IMR-90 (cell line): ENCODE results near the gene DIPK1B. TPM values are rescaled to one million over a fixed set of nuclear protein-coding genes. Genes with fewer than 3 reads are reported as not detected.

Experiments used
- ATAC-seq: fragments of 200-7000 bp; cut with Tn5 transposase; 2 replicates; pipeline ENCODE4 v1.9.1; 2020; ENCODE audit warnings: low read depth, mild to moderate bottlenecking, moderate library complexity
- BruUV-seq: library from RNA; stranded (reverse); fragments of 400-500 nt; replicated peaks from 2 replicates; lab custom pipeline; 2021; lab: Mats Ljungman, UMichigan
- CTCF ChIA-PET: fragments of 300-600 bp; formaldehyde crosslinking; extraction: SDS; loops from one replicate; lab custom pipeline; 2021; ENCODE audit warnings: antibody characterized with exemption; lab: Yijun Ruan, JAX
- POLR2A ChIA-PET: fragments of 300-600 bp; sonication (Branson Sonifier 250); formaldehyde crosslinking; loops from one replicate; lab custom pipeline; 2022; ENCODE audit warnings: antibody characterized with exemption; ENCODE audit not compliant: unreplicated experiment; lab: Charles Lee
- DNase-seq: peaks from one replicate; pipeline ENCODE4 v3.0.0; 2013
- H2AFZ ChIP-seq: replicated peaks from 2 replicates; pipeline ENCODE3; 2013; ENCODE audit warnings: low read length, mild to moderate bottlenecking; ENCODE audit not compliant: poor library complexity
- H2AK5ac ChIP-seq: 2 replicates; pipeline ENCODE4 v1.6.1; 2013; ENCODE audit warnings: low read depth, low read length, inconsistent platforms
- H2AK9ac ChIP-seq: replicated peaks from 2 replicates; pipeline ENCODE3; 2013; ENCODE audit warnings: mild to moderate bottlenecking, low read depth, low read length, moderate library complexity; ENCODE audit not compliant: poor library complexity
- H2BK120ac ChIP-seq: 2 replicates; pipeline ENCODE4 v1.6.1; 2013; ENCODE audit warnings: low read depth, low read length, inconsistent platforms
- H2BK15ac ChIP-seq: 3 replicates; pipeline ENCODE4 v1.6.1; 2013; ENCODE audit warnings: low read depth, low read length, inconsistent platforms
- H2BK20ac ChIP-seq: 2 replicates; pipeline ENCODE4 v1.6.1; 2013; ENCODE audit warnings: low read depth, mild to moderate bottlenecking, inconsistent platforms, low read length, moderate library complexity
- H2BK5ac ChIP-seq: 2 replicates; pipeline ENCODE4 v1.6.1; 2013; ENCODE audit warnings: mild to moderate bottlenecking, low read depth, low read length, inconsistent platforms; ENCODE audit not compliant: poor library complexity, severe bottlenecking
- H3K14ac ChIP-seq: replicated peaks from 2 replicates; pipeline ENCODE4 v1.6.1; 2013; ENCODE audit warnings: low read depth, low read length, inconsistent platforms
- H3K18ac ChIP-seq: 2 replicates; pipeline ENCODE4 v1.6.1; 2013; ENCODE audit warnings: low read depth, low read length, control low read depth
- H3K23ac ChIP-seq: 2 replicates; pipeline ENCODE4 v1.6.1; 2013; ENCODE audit warnings: low read depth, low read length, inconsistent platforms
- H3K27ac ChIP-seq: 2 replicates; pipeline ENCODE4 v1.5.1; 2013; ENCODE audit warnings: mild to moderate bottlenecking, control low read depth, low read length; ENCODE audit not compliant: insufficient read depth
- H3K27me3 ChIP-seq: 2 replicates; pipeline ENCODE4 v1.6.1; 2013; ENCODE audit warnings: low read length; ENCODE audit not compliant: control insufficient read depth, insufficient read depth
- H3K36me3 ChIP-seq: 2 replicates; pipeline ENCODE4 v1.6.1; 2013; ENCODE audit warnings: low read length, mixed read lengths; ENCODE audit not compliant: control insufficient read depth, insufficient read depth
- H3K4ac ChIP-seq: 2 replicates; pipeline ENCODE4 v1.6.1; 2013; ENCODE audit warnings: low read depth, low read length, inconsistent platforms
- H3K4me1 ChIP-seq: 2 replicates; pipeline ENCODE4 v1.6.1; 2013; ENCODE audit warnings: low read length, mixed read lengths; ENCODE audit not compliant: control insufficient read depth, insufficient read depth
- H3K4me2 ChIP-seq: 2 replicates; pipeline ENCODE4 v1.6.1; 2013; ENCODE audit warnings: low read depth, mild to moderate bottlenecking, control low read depth, low read length, moderate library complexity
- H3K4me3 ChIP-seq: 2 replicates; pipeline ENCODE4 v1.5.1; 2013; ENCODE audit warnings: low read depth, mild to moderate bottlenecking, control low read depth, low read length, moderate library complexity; ENCODE audit not compliant: insufficient read depth
- H3K56ac ChIP-seq: 2 replicates; pipeline ENCODE4 v1.6.1; 2013; ENCODE audit warnings: low read length, inconsistent platforms; ENCODE audit not compliant: insufficient read depth; ENCODE audit errors: extremely low read depth
- H3K79me1 ChIP-seq, 2 experiments: 2 replicates each; pipeline ENCODE4 v1.6.1; 2013; ENCODE audit warnings: low read length in 2 of 2, inconsistent platforms in 1 of 2, low read depth in 1 of 2
- H3K9ac ChIP-seq: 2 replicates; pipeline ENCODE4 v1.6.1; 2013; ENCODE audit warnings: low read depth, low read length, control low read depth
- H3K9me1 ChIP-seq: 2 replicates; pipeline ENCODE4 v1.6.1; 2013; ENCODE audit warnings: low read length, inconsistent platforms; ENCODE audit not compliant: insufficient read depth
- H3K9me3 ChIP-seq: 2 replicates; pipeline ENCODE4 v1.6.1; 2013; ENCODE audit warnings: low read length; ENCODE audit not compliant: control insufficient read depth, insufficient read depth
- H4K20me1 ChIP-seq: 2 replicates; pipeline ENCODE4 v1.6.1; 2013; ENCODE audit warnings: low read length, inconsistent platforms; ENCODE audit not compliant: insufficient read depth
- H4K5ac ChIP-seq: 2 replicates; pipeline ENCODE4 v1.6.1; 2013; ENCODE audit warnings: mild to moderate bottlenecking, low read depth, low read length, control low read depth
- H4K8ac ChIP-seq, 2 experiments: 2 replicates each; pipeline ENCODE4 v1.6.1; 2013; ENCODE audit warnings: low read depth in 2 of 2, low read length in 2 of 2, control low read depth in 1 of 2, inconsistent platforms in 1 of 2
- H4K91ac ChIP-seq: 2 replicates; pipeline ENCODE4 v1.6.1; 2013; ENCODE audit warnings: low read depth, low read length, inconsistent platforms; ENCODE audit not compliant: insufficient read depth
- MAZ ChIP-seq: IDR thresholded peaks from 2 replicates; pipeline ENCODE4 v1.6.1; 2012; ENCODE audit warnings: low read depth, mild to moderate bottlenecking, low read length, improper control_type of control experiment, moderate library complexity, borderline replicate concordance
- WGBS, 2 experiments: methylation state at CpG; one replicate each; pipeline versions ENCODE4 v1.1.5 to v1.1.7; 2013; ENCODE audit warnings: missing lambda C conversion rate in 2 of 2; ENCODE audit not compliant: insufficient read length in 1 of 2; ENCODE audit errors: extremely low coverage in 2 of 2; 5-methylcytosine and 5-hydroxymethylcytosine counted together
- dilution Hi-C: fragments of 300-500 bp; cut with HindIII; formaldehyde crosslinking; loops from one replicate; pipeline ENCODE4 v1.14.3; 2018; ENCODE audit warnings: low sequenced_read_pairs; ENCODE audit not compliant: unreplicated experiment
- in situ Hi-C: fragments of 300-500 bp; cut with MboI; formaldehyde crosslinking; loops from 3 replicates; pipeline ENCODE4 v1.14.3; 2019; ENCODE audit warnings: low sequenced_read_pairs, inconsistent platforms, mixed read lengths
- intact Hi-C: fragments of 100-400 bp; cut with micrococcal nuclease; formaldehyde crosslinking; loops from 2 replicates; pipeline ENCODE4 v1.10.0; 2022
- microRNA-seq, 2 experiments: library from miRNA; stranded (forward) in 1 of 2; unstranded in 1 of 2; fragments of 10-50 nt in 1 of 2; fragments of <30 nt in 1 of 2; gene quantifications in 1 of 2; microRNA quantifications in 1 of 2; one replicate each; pipeline versions ENCODE3 to v1.1.0; 2013 to 2020; ENCODE audit not compliant: insufficient read depth in 1 of 2, insufficient read length in 1 of 2, unreplicated experiment in 1 of 2
- polyA plus RNA-seq, 3 experiments: library from polyadenylated mRNA; depleted of rRNA; stranded (reverse); fragments of >200 nt; gene quantifications; 2 replicates each; pipeline ENCODE4 v1.2.3, GENCODE V29; 2012; ENCODE audit warnings: low replicate concordance in 1 of 3
- small RNA-seq, 5 experiments: library from RNA; depleted of rRNA; stranded (forward); fragments of <200 nt; gene quantifications; one replicate each; pipeline ENCODE3, GENCODE V24; 2012
- total RNA-seq: library from RNA; depleted of rRNA; stranded (reverse); fragments of >200 nt; gene quantifications from 2 replicates; pipeline ENCODE4 v1.2.3, GENCODE V29; 2012; rRNA removed
- TF ChIP-seq, protein P1 (sequence below): fragments of 150-350 bp; IDR thresholded peaks from 2 replicates; pipeline ENCODE4 v1.6.1; 2017; ENCODE audit warnings: mild to moderate bottlenecking, antibody characterized with exemption, low read length, low read depth

DIPK1B gene
- total and polyA plus RNA-seq, 2 of the 4 experiments (the other 2 are of a cell fraction), result 3.4 to 7.1 TPM

- H3K18ac ChIP-seq, result no peak overlapping the region
- no peak overlapping the region for H3K27ac ChIP-seq
- CTCF ChIA-PET, result no interaction called here
- H4K20me1 ChIP-seq, result no peaks in the 10 kb centered on the region
- peaks cover 20% of the 10 kb centered on the region for H3K27me3 ChIP-seq
- H2AFZ ChIP-seq, result peak overlapping the region; percentile 79
- ATAC-seq, result peak; percentile 74
- no peak for DNase-seq
- in situ Hi-C loops, result no loop called here
- 0 out of 4 replicates have a peak overlapping the region, but pooled peaks of 1 of the 2 experiments have one; percentile 35 for H4K8ac ChIP-seq
- H2BK5ac ChIP-seq, result no peak overlapping the region
- H3K4ac ChIP-seq, result no peak overlapping the region
- WGBS, 2 experiments, result 14% methylated on average over 1 of the region's 7 CpGs; no CpG with 5 or more reads in 1 of the 2 experiments
- no peak overlapping the region for H3K23ac ChIP-seq
- no peaks in the 10 kb centered on the region for H3K4me1 ChIP-seq
- no peak overlapping the region for H3K4me3 ChIP-seq
- no peak overlapping the region for H3K4me2 ChIP-seq
- dilution Hi-C loops, result no loop called here
- no peak overlapping the region for H3K14ac ChIP-seq
- intact Hi-C loops, result no loop called here
- H3K79me1 ChIP-seq, result no peaks in the 10 kb centered on the region
- no peak overlapping the region for H2BK120ac ChIP-seq
- POLR2A ChIA-PET, result no interaction called here
- H2BK20ac ChIP-seq, result no peak overlapping the region
- BruUV-seq, result no TSS peak
- H2AK9ac ChIP-seq, result peak overlapping the region; percentile 70
- peaks cover 9% of the 10 kb centered on the region for H3K9me3 ChIP-seq
- H4K91ac ChIP-seq, result no peak overlapping the region
- no peak overlapping the region for H3K56ac ChIP-seq
- H2BK15ac ChIP-seq, result no peak overlapping the region
- H2AK5ac ChIP-seq, result no peak overlapping the region
- no peak overlapping the region for H3K9ac ChIP-seq
- peak overlapping the region; percentile 59; the same call in 1 of the 2 replicates for H4K5ac ChIP-seq
- no peaks in the 10 kb centered on the region for H3K9me1 ChIP-seq
- no peak for TF ChIP-seq MAZ
- TF ChIP-seq, protein P1, sequence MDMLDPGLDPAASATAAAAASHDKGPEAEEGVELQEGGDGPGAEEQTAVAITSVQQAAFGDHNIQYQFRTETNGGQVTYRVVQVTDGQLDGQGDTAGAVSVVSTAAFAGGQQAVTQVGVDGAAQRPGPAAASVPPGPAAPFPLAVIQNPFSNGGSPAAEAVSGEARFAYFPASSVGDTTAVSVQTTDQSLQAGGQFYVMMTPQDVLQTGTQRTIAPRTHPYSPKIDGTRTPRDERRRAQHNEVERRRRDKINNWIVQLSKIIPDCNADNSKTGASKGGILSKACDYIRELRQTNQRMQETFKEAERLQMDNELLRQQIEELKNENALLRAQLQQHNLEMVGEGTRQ, result peak; percentile 90
- H3K36me3 ChIP-seq, result no peaks in the 10 kb centered on the region
These were observed 61.1 kb downstream of the DIPK1B start for GRCh38 chr9:136773386-136774044.

Small RNA genes within 50 kb of the gene (microRNA-seq; reads per million reads assigned to microRNA genes)
- gene MIR126 (273 to 833 reads per million in 2 experiments), gene MIR6722 (0 reads per million in 2 experiments)

Small RNA genes within 50 kb of the gene (small RNA-seq; reads per million reads assigned to genes)
- 2.9 to 2,298 (median 306) reads per million in 5 experiments for gene MIR126
- 0 reads per million in 5 experiments for gene MIR6722

Other genes starting within 250 kb of the DIPK1B start
- gene SEC16A, start 229.5 kb upstream of the DIPK1B start, total RNA-seq, result 12.2 and 12.8 TPM in 2 replicates
- 42.2 and 48.1 TPM in 2 replicates for gene SEC16A, start 229.5 kb upstream of the DIPK1B start, polyA plus RNA-seq (2012; rRNA removed)
- 1.8 and 2.5 TPM in 2 replicates for gene NOTCH1, start 166.5 kb upstream of the DIPK1B start, total RNA-seq
- gene NOTCH1, start 166.5 kb upstream of the DIPK1B start, polyA plus RNA-seq (2012; rRNA removed), result 6.0 and 6.9 TPM in 2 replicates
- gene EGFL7, start 49.7 kb upstream of the DIPK1B start, total RNA-seq, result 1.4 and 2.2 TPM in 2 replicates
- gene EGFL7, start 49.7 kb upstream of the DIPK1B start, polyA plus RNA-seq (2012; rRNA removed), result 10.4 and 16.4 TPM in 2 replicates
- gene AGPAT2, start 25.1 kb upstream of the DIPK1B start, total RNA-seq, result 16.1 and 18.9 TPM in 2 replicates
- 37.2 and 39.5 TPM in 2 replicates for gene AGPAT2, start 25.1 kb upstream of the DIPK1B start, polyA plus RNA-seq (2012; rRNA removed)
- not detected in 2 replicates for gene LCN10, start 30.4 kb downstream of the DIPK1B start, total RNA-seq
- not detected in 2 replicates for gene LCN10, start 30.4 kb downstream of the DIPK1B start, polyA plus RNA-seq (2012; rRNA removed)
- not detected in 2 replicates for gene LCN6, start 36.0 kb downstream of the DIPK1B start, total RNA-seq
- not detected in 2 replicates for gene LCN6, start 36.0 kb downstream of the DIPK1B start, polyA plus RNA-seq (2012; rRNA removed)
- not detected in 2 replicates for gene LCN8, start 45.7 kb downstream of the DIPK1B start, total RNA-seq
- not detected in 2 replicates for gene LCN8, start 45.7 kb downstream of the DIPK1B start, polyA plus RNA-seq (2012; rRNA removed)
- not detected in 2 replicates for gene LCN15, start 51.9 kb downstream of the DIPK1B start, total RNA-seq
- not detected in 2 replicates for gene LCN15, start 51.9 kb downstream of the DIPK1B start, polyA plus RNA-seq (2012; rRNA removed)
- 37.2 and 39.1 TPM in 2 replicates for gene TMEM141, start 78.8 kb downstream of the DIPK1B start, total RNA-seq
- 72.6 and 77.8 TPM in 2 replicates for gene TMEM141, start 78.8 kb downstream of the DIPK1B start, polyA plus RNA-seq (2012; rRNA removed)
- gene CCDC183, start 83.8 kb downstream of the DIPK1B start, total RNA-seq, result under 0.01 TPM in 1 of 2 replicates, not detected in the other
- 0.29 and 0.44 TPM in 2 replicates for gene CCDC183, start 83.8 kb downstream of the DIPK1B start, polyA plus RNA-seq (2012; rRNA removed)
- 43.9 and 47.5 TPM in 2 replicates for gene RABL6, start 95.4 kb downstream of the DIPK1B start, total RNA-seq
- 37.1 and 40.4 TPM in 2 replicates for gene RABL6, start 95.4 kb downstream of the DIPK1B start, polyA plus RNA-seq (2012; rRNA removed)
- 0.18 and 0.28 TPM in 2 replicates for gene AJM1, start 129.9 kb downstream of the DIPK1B start, total RNA-seq
- gene AJM1, start 129.9 kb downstream of the DIPK1B start, polyA plus RNA-seq (2012; rRNA removed), result 1.5 and 1.9 TPM in 2 replicates
- gene PHPT1, start 136.8 kb downstream of the DIPK1B start, total RNA-seq, result 70.3 and 79.8 TPM in 2 replicates
- 214 and 338 TPM in 2 replicates for gene PHPT1, start 136.8 kb downstream of the DIPK1B start, polyA plus RNA-seq (2012; rRNA removed)
- 0.18 and 0.28 TPM in 2 replicates for gene MAMDC4, start 139.8 kb downstream of the DIPK1B start, total RNA-seq
- 3.5 and 5.0 TPM in 2 replicates for gene MAMDC4, start 139.8 kb downstream of the DIPK1B start, polyA plus RNA-seq (2012; rRNA removed)
- 279 and 538 TPM in 2 replicates for gene EDF1, start 153.7 kb downstream of the DIPK1B start, total RNA-seq
- gene EDF1, start 153.7 kb downstream of the DIPK1B start, polyA plus RNA-seq (2012; rRNA removed), result 701 and 703 TPM in 2 replicates
- 5.8 and 6.6 TPM in 2 replicates for gene TRAF2, start 173.9 kb downstream of the DIPK1B start, total RNA-seq
- gene TRAF2, start 173.9 kb downstream of the DIPK1B start, polyA plus RNA-seq (2012; rRNA removed), result 12.0 and 12.9 TPM in 2 replicates
- gene FBXW5, start 232.2 kb downstream of the DIPK1B start, total RNA-seq, result 65.1 and 72.2 TPM in 2 replicates
- 80.2 and 95.4 TPM in 2 replicates for gene FBXW5, start 232.2 kb downstream of the DIPK1B start, polyA plus RNA-seq (2012; rRNA removed)
- not detected in 2 replicates for gene C8G, start 232.7 kb downstream of the DIPK1B start, total RNA-seq
- gene C8G, start 232.7 kb downstream of the DIPK1B start, polyA plus RNA-seq (2012; rRNA removed), result 0.37 and 0.80 TPM in 2 replicates
- gene LCN12, start 239.7 kb downstream of the DIPK1B start, total RNA-seq, result not detected in 2 replicates
- gene LCN12, start 239.7 kb downstream of the DIPK1B start, polyA plus RNA-seq (2012; rRNA removed), result 0.12 TPM in 1 of 2 replicates, not detected in the other